ENCODE measurements around the gene SNX32.

Gene SNX32

DNA sequence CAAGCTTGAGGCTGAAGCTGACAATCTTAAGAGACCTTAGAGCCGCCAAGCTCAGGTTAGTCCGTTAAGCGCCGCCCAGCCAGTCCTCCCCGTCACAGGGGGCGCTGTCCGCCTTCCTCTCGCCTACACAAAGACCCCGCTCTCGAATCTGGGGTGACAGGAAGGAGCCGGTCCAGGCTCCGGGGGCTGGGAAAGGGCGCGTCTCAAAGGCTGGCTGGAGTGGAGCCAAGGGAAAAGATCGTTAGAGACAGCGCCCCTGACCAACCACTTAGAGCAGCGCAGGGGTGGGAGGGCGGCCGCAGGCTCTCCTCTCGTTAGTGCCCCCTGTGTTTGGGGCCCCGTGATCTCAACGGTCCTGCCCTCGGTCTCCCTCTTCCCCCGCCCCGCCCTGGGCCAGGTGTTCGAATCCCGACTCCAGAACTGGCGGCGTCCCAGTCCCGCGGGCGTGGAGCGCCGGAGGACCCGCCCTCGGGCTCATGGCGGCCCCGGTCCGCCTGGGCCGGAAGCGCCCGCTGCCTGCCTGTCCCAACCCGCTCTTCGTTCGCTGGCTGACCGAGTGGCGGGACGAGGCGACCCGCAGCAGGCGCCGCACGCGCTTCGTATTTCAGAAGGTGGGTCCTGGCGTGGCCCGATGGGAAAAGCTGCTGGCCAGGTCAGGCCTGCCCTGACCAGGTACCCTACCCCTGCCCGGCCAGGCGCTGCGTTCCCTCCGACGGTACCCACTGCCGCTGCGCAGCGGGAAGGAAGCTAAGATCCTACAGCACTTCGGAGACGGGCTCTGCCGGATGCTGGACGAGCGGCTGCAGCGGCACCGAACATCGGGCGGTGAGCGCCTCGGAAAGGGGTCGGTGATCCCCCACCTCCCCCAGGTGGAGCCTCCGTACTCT, 26.8 kb downstream of the SNX32 start, which contains the start of gene MUS81:
MUS81 (plus strand) TSS at position 156 of the 887 bp plus-strand sequence; CDS start at position 477, 321 bp downstream.
- H3K36me3 ChIP-seq (ENCODE audit: control insufficient read depth in 1 of 2, insufficient read depth in 2 of 2, low read length in 2 of 2), result peaks cover 19 to 59% of the 10 kb centered on the region in 2 donors
- H3K4me1 ChIP-seq (ENCODE audit: control insufficient read depth in 1 of 2, insufficient read depth in 2 of 2, low read length in 2 of 2), result peaks cover 0 to 36% of the 10 kb centered on the region in 2 donors
- no peaks in the 10 kb centered on the region for H3K27me3 ChIP-seq (ENCODE audit: low read depth, low read length)
- peak within 1 kb of the TSS; percentile 87 to 97 for H3K4me3 ChIP-seq (ENCODE audit: low read depth in 1 of 2, low read length in 2 of 2)
- peak within 1 kb of the TSS; percentile 96 for H3K27ac ChIP-seq (ENCODE audit: low read length)
- no peaks in the 10 kb centered on the region for H3K9me3 ChIP-seq (ENCODE audit: control insufficient read depth in 1 of 2, low read length in 2 of 2)

GRCh38 chr11:65861165-65861505, 27.4 kb downstream of the SNX32 start:
- H3K4me3 ChIP-seq (ENCODE audit: low read depth in 1 of 2, low read length in 2 of 2), result peak overlapping the region; percentile 87 to 97
- no peaks in the 10 kb centered on the region for H3K27me3 ChIP-seq (ENCODE audit: low read depth, low read length)
- H3K36me3 ChIP-seq (ENCODE audit: control insufficient read depth in 1 of 2, insufficient read depth in 2 of 2, low read length in 2 of 2), result peaks cover 19 to 59% of the 10 kb centered on the region in 2 donors
- peaks cover 0 to 30% of the 10 kb centered on the region in 2 donors for H3K4me1 ChIP-seq (ENCODE audit: control insufficient read depth in 1 of 2, insufficient read depth in 2 of 2, low read length in 2 of 2)
- peak overlapping the region; percentile 96 for H3K27ac ChIP-seq (ENCODE audit: low read length)
- H3K9me3 ChIP-seq (ENCODE audit: control insufficient read depth in 1 of 2, low read length in 2 of 2), result no peaks in the 10 kb centered on the region

GRCh38 chr11:65861533-65862183, 27.9 kb downstream of the SNX32 start:
- H3K27ac ChIP-seq (ENCODE audit: low read length), result peak overlapping the region; percentile 96
- H3K27me3 ChIP-seq (ENCODE audit: low read depth, low read length), result no peaks in the 10 kb centered on the region
- H3K9me3 ChIP-seq (ENCODE audit: control insufficient read depth in 1 of 2, low read length in 2 of 2), result no peaks in the 10 kb centered on the region
- peaks cover 0 to 25% of the 10 kb centered on the region in 2 donors for H3K4me1 ChIP-seq (ENCODE audit: control insufficient read depth in 1 of 2, insufficient read depth in 2 of 2, low read length in 2 of 2)
- H3K4me3 ChIP-seq (ENCODE audit: low read depth in 1 of 2, low read length in 2 of 2), result peak overlapping the region; percentile 87 to 97
- peaks cover 19 to 63% of the 10 kb centered on the region in 2 donors for H3K36me3 ChIP-seq (ENCODE audit: control insufficient read depth in 1 of 2, insufficient read depth in 2 of 2, low read length in 2 of 2)

GRCh38 chr11:65862191-65862735, 28.5 kb downstream of the SNX32 start:
- Histone ChIP-seq H3K4me3 (ENCODE audit: low read depth in 1 of 2, low read length in 2 of 2) (peak overlapping the region in 1 of 2 donors; percentile 97), H3K27me3 (ENCODE audit: low read depth, low read length) (no peaks in the 10 kb centered on the region), H3K36me3 (ENCODE audit: control insufficient read depth in 1 of 2, insufficient read depth in 2 of 2, low read length in 2 of 2) (peaks cover 19 to 65% of the 10 kb centered on the region in 2 donors), H3K9me3 (ENCODE audit: control insufficient read depth in 1 of 2, low read length in 2 of 2) (no peaks in the 10 kb centered on the region), H3K27ac (ENCODE audit: low read length) (no peak overlapping the region), H3K4me1 (ENCODE audit: control insufficient read depth in 1 of 2, insufficient read depth in 2 of 2, low read length in 2 of 2) (peaks cover 0 to 24% of the 10 kb centered on the region in 2 donors)

- H3K4me3 ChIP-seq (ENCODE audit: low read depth in 1 of 2, low read length in 2 of 2), result no peak overlapping the region
- no peak overlapping the region for H3K27ac ChIP-seq (ENCODE audit: low read length)
- H3K9me3 ChIP-seq (ENCODE audit: control insufficient read depth in 1 of 2, low read length in 2 of 2), result no peaks in the 10 kb centered on the region
- H3K36me3 ChIP-seq (ENCODE audit: control insufficient read depth in 1 of 2, insufficient read depth in 2 of 2, low read length in 2 of 2), result peaks cover 22 to 67% of the 10 kb centered on the region in 2 donors
- no peaks in the 10 kb centered on the region for H3K27me3 ChIP-seq (ENCODE audit: low read depth, low read length)
- H3K4me1 ChIP-seq (ENCODE audit: control insufficient read depth in 1 of 2, insufficient read depth in 2 of 2, low read length in 2 of 2), result peaks cover 0 to 30% of the 10 kb centered on the region in 2 donors
These were observed 29.5 kb downstream of the SNX32 start for GRCh38 chr11:65862941-65863888.

DNA sequence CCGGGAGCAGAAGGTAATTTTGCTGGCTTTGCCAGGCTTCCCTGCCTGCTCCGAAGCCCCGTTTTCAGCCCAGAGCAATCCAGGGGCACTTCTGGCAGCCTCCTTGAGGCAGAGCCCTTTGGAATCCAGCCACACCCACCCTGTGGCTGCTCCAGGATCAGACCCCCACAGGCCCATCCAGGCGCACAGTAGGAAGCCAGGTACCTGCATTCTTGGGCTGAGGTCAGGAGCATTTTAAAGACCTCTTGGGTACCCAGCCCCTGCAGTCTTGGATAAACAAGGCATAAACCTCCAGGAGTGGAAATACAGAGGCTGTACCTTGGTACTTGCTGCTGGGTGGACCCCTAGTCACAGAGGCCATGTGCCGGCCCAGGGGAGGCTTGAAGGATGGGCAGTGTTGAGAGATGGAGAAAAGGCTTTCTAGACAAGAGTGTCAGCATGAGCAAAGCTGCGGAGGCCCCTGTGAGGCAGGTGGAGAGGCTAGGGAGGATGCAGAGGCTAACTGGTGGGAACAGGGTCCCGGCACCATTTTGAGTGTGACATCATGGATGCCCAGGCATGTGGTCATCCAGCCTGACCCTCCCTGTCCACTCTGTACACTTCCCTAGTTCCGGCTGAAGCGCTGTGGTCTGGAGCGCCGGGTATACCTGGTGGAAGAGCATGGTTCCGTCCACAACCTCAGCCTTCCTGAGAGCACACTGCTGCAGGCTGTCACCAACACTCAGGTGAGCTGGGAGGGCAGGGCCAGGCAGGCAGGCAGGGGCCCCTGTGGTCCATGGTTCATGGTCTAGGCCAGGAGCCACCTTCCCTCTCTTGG, 30.3 kb downstream of the SNX32 start:
- H3K27ac ChIP-seq (ENCODE audit: low read length), result no peak overlapping the region
- H3K4me1 ChIP-seq (ENCODE audit: control insufficient read depth in 1 of 2, insufficient read depth in 2 of 2, low read length in 2 of 2), result peaks cover 0 to 30% of the 10 kb centered on the region in 2 donors
- H3K9me3 ChIP-seq (ENCODE audit: control insufficient read depth in 1 of 2, low read length in 2 of 2), result no peaks in the 10 kb centered on the region
- H3K4me3 ChIP-seq (ENCODE audit: low read depth in 1 of 2, low read length in 2 of 2), result no peak overlapping the region
- H3K27me3 ChIP-seq (ENCODE audit: low read depth, low read length), result no peaks in the 10 kb centered on the region
- peaks cover 26 to 76% of the 10 kb centered on the region in 2 donors for H3K36me3 ChIP-seq (ENCODE audit: control insufficient read depth in 1 of 2, insufficient read depth in 2 of 2, low read length in 2 of 2)

- Histone ChIP-seq H3K9me3 (ENCODE audit: control insufficient read depth in 1 of 2, low read length in 2 of 2) (no peaks in the 10 kb centered on the region), H3K36me3 (ENCODE audit: control insufficient read depth in 1 of 2, insufficient read depth in 2 of 2, low read length in 2 of 2) (peaks cover 29 to 84% of the 10 kb centered on the region in 2 donors), H3K27ac (ENCODE audit: low read length) (no peak overlapping the region), H3K4me1 (ENCODE audit: control insufficient read depth in 1 of 2, insufficient read depth in 2 of 2, low read length in 2 of 2) (peaks cover 0 to 30% of the 10 kb centered on the region in 2 donors), H3K4me3 (ENCODE audit: low read depth in 1 of 2, low read length in 2 of 2) (no peak overlapping the region), H3K27me3 (ENCODE audit: low read depth, low read length) (no peaks in the 10 kb centered on the region)
These were observed 31.1 kb downstream of the SNX32 start for GRCh38 chr11:65864706-65865471.

DNA sequence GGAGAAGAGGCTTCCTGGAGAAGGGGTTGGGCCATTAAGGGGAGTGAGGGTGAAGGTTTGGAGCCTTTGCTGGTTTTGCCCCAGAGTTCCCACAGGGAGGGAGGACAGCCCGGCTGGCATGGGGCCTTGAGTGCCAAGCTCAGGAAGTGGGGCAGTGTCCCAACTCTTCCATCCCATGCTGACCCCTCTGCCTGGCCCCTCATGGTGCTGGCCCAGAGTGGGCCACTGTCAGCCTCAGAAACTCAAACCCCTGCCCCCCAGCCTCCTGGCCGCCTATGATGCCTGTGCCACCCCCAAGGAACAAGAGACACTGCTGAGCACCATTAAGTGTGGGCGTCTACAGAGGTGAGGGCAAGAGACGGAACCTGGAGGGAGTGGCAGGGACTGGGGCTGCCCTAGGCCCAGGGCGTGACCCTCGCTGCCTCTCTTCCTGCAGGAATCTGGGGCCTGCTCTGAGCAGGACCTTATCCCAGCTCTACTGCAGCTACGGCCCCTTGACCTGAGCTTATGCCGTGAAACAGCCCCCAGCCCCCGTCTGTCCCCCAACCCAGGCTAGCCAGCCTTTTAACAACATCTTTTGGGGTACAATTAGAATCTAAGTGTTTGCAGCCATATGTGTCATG, 31.9 kb downstream of the SNX32 start:
- H3K4me1 ChIP-seq (ENCODE audit: control insufficient read depth in 1 of 2, insufficient read depth in 2 of 2, low read length in 2 of 2), result peaks cover 1 to 34% of the 10 kb centered on the region in 2 donors
- no peaks in the 10 kb centered on the region for H3K9me3 ChIP-seq (ENCODE audit: control insufficient read depth in 1 of 2, low read length in 2 of 2)
- H3K4me3 ChIP-seq (ENCODE audit: low read depth in 1 of 2, low read length in 2 of 2), result no peak overlapping the region
- H3K36me3 ChIP-seq (ENCODE audit: control insufficient read depth in 1 of 2, insufficient read depth in 2 of 2, low read length in 2 of 2), result peaks cover 29 to 82% of the 10 kb centered on the region in 2 donors
- H3K27ac ChIP-seq (ENCODE audit: low read length), result no peak overlapping the region
- no peaks in the 10 kb centered on the region for H3K27me3 ChIP-seq (ENCODE audit: low read depth, low read length)

- Histone ChIP-seq H3K4me3 (ENCODE audit: low read depth in 1 of 2, low read length in 2 of 2) (no peak overlapping the region), H3K4me1 (ENCODE audit: control insufficient read depth in 1 of 2, insufficient read depth in 2 of 2, low read length in 2 of 2) (peaks cover 10 to 37% of the 10 kb centered on the region in 2 donors), H3K27ac (ENCODE audit: low read length) (no peak overlapping the region), H3K27me3 (ENCODE audit: low read depth, low read length) (no peaks in the 10 kb centered on the region), H3K36me3 (ENCODE audit: control insufficient read depth in 1 of 2, insufficient read depth in 2 of 2, low read length in 2 of 2) (peaks cover 29 to 78% of the 10 kb centered on the region in 2 donors), H3K9me3 (ENCODE audit: control insufficient read depth in 1 of 2, low read length in 2 of 2) (no peaks in the 10 kb centered on the region)
These were observed 32.9 kb downstream of the SNX32 start for GRCh38 chr11:65866509-65867283.
